H1 (cell line): ENCODE data around the gene TRAPPC12.

Experiments used
- CBX5 ChIP-seq: fragments of 300-800, 300-1000 bp; sonication (generic); IDR thresholded peaks from 2 replicates; pipeline ENCODE4 v1.7.1; 2016; ENCODE audit warnings: antibody characterized with exemption, low read length, low read depth
- CEBPB ChIP-seq: IDR thresholded peaks from 2 replicates; pipeline ENCODE4 v1.6.1; 2012; ENCODE audit warnings: low read depth, low read length
- CTCF ChIP-seq, 3 experiments: IDR thresholded peaks; 1 replicate in 2 of 3; 2 replicates in 1 of 3; pipeline versions ENCODE4 v1.5.1 to v1.6.1; 2011; ENCODE audit warnings: low read length in 3 of 3, mild to moderate bottlenecking in 3 of 3, inconsistent platforms in 2 of 3, low read depth in 1 of 3, moderate library complexity in 1 of 3; ENCODE audit not compliant: insufficient read depth in 1 of 3; ENCODE audit errors: control extremely low read depth in 1 of 3
- EP300 ChIP-seq, 2 experiments: IDR thresholded peaks; 1 replicate in 1 of 2; 2 replicates in 1 of 2; pipeline ENCODE4 v1.6.1; 2011 to 2012; ENCODE audit warnings: low read depth in 2 of 2, low read length in 2 of 2, mild to moderate bottlenecking in 2 of 2, borderline replicate concordance in 1 of 2, inconsistent platforms in 1 of 2, moderate library complexity in 1 of 2
- JUND ChIP-seq: IDR thresholded peaks from 2 replicates; pipeline ENCODE4 v1.6.1; 2011; ENCODE audit warnings: mild to moderate bottlenecking, improper control_type of control experiment, low read length
- KDM1A ChIP-seq: fragments of 200-600, 300-600 bp; sonication (generic); IDR thresholded peaks from 2 replicates; pipeline ENCODE4 v1.7.1; 2016; ENCODE audit warnings: mild to moderate bottlenecking, low read length, borderline replicate concordance
- SP1 ChIP-seq: IDR thresholded peaks from 2 replicates; pipeline ENCODE4 v1.6.1; 2011; ENCODE audit warnings: low read depth, low read length
- TBP ChIP-seq: IDR thresholded peaks from 2 replicates; pipeline ENCODE4 v1.6.1; 2011; ENCODE audit warnings: low read depth, low read length, improper control_type of control experiment
- USF2 ChIP-seq: IDR thresholded peaks from 2 replicates; pipeline ENCODE4 v1.6.1; 2011; ENCODE audit warnings: low read length, improper control_type of control experiment

- no peak for TF ChIP-seq CBX5
- TF ChIP-seq USF2 = no peak
- no peak for TF ChIP-seq CTCF (IDR thresholded peaks at IDR 0.05; ENCODE audit: control extremely low read depth in 1 of 3, insufficient read depth in 1 of 3, low read depth in 1 of 3, low read length in 3 of 3)
- TF ChIP-seq CEBPB = no peak
- TF ChIP-seq JUND = no peak
- no peak for TF ChIP-seq EP300 (IDR thresholded peaks at IDR 0.05; ENCODE audit: borderline replicate concordance in 1 of 2, low read depth in 2 of 2, low read length in 2 of 2)
- no peak for TF ChIP-seq SP1
- no peak for TF ChIP-seq KDM1A
- no peak for TF ChIP-seq TBP
These were observed 96.3 kb downstream of the TRAPPC12 start for GRCh38 chr2:3475771-3476170.
